ENCODE measurements around the gene AP4S1.
"Not testable (repeated sequence)": the region's sequence is repeated elsewhere in the genome, so short reads cannot be mapped to it uniquely, and the experiment has no call there.

AP4S1 gene

DNA sequence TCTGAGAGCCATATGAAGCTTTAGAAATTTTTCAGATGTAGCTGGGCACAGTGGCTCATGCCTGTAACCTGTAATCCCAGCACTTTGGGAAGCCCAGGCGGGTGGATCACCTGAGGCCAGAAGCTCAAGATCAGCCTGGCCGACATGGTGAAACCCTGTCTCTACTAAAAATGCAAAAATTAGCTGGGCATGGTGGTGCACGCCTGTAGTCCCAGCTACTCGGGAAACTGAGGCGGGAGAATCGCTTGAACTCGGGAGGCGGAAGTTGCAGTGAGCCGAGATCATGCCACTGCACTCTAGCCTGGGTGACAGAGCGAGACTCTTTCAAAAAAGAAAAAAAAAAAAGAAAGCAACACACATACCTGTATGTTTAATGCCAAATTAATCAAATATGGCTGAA, 17.4 kb downstream of the AP4S1 start:
- not testable (repeated sequence) for DNase-seq (ENCODE audit: low read depth, low spot score)

DNA sequence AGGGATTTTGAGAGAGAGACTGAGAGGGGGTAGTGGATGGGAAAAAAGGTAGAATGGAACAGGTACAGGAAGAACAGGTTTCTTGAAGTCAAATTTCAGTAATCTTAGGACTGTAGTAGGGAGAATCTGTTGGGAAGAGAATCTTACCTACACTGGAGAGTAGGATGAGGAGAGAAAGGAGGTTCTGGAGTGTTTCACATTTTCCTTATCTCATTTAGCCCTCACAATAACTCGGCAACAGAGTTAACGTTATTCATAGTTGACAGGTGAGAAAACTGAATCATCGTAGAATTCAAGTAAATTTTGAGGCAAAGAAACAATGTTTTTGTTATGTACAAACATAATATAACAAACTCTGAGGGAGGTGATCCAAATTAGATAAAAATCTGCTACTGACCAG, 17.9 kb downstream of the AP4S1 start:
- DNase-seq (ENCODE audit: low read depth, low spot score): no peak

DNA sequence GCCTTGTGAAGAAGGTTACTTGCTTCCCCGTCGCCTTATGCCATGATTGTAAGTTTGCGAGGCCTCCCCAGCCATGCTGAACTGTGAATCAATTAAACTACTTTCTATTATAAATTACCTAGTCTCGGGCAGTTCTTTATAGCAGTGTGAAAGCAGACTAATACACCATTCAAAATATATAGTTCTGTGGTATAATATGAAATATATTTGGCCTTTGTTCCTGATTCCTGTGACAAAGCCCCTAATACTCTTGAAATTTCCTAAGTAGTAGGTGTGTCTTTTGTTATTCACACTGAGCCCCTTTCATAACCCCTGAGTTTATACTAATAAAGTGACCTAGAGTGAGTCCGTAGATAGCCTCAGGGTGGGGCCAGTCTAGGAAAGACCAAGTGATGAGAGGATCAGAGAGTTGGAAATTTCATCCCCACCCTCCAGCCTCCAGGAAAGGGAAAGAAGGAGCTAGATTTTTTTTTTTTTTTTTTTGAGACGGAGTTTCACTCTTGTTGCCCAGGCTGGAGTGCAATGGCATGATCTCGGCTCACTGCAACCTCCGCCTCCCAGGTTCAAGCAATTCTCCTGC, 20.1 kb downstream of the AP4S1 start:
- DNase-seq (ENCODE audit: low read depth, low spot score): no peak

DNA sequence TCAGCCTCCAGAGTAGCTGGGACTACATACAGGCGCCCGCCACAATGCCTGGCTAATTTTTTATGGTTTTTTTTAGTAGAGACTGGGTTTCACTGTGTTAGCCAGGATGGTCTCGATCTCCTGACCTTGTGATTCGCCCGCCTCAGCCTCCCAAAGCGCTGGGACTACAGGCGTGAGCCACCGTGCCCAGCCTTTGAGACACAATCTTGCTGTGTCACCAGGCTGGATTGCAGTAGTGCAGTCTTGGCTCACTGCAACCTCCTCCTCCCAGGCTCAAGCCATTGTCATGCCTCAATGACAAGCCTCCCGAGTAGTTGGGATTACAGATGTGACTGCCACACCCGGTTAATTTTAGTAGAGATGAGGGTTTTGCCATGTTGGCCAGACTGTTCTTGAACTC, 22.1 kb downstream of the AP4S1 start:
- no peak for DNase-seq (ENCODE audit: low read depth, low spot score)

DNA sequence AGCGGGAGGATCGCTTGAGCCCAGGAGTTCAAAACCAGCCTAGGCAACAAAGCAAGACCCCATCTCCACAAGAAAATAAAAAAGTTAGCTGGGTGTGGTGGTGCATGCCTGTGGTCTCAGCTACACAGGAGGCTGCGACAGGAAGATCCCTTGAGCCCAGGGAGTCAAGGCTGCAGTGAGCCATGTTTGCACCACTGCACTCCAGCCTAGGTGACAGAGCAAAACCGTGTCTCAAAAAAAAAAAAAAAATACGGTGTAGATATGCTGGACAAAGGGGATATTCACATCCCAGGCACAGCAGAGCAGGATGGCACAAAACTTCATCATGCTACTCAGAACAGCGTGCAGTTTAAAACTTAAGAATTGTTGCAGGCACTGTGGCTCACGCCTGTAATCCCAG, 25.6 kb downstream of the AP4S1 start:
- no peak for DNase-seq (ENCODE audit: low read depth, low spot score)

DNA sequence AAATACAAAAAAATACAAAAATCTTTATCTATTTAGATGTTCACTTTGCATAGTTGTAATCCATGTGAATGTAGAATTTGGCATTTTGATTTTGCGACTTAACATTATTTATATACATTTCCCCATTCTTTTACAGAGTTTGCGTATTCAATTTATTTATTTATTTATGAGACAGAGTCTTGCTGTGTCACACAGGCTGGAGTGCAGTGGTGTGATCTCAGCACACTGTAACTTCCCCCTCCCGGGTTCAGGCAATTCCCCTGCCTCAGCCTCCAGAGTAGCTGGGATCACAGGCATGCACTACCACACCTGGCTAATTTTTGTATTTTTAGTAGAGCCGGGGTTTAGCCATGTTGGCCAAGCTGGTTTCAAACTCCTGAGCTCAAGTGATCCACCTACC, 26.1 kb downstream of the AP4S1 start:
- no peak for DNase-seq (ENCODE audit: low read depth, low spot score)

DNA sequence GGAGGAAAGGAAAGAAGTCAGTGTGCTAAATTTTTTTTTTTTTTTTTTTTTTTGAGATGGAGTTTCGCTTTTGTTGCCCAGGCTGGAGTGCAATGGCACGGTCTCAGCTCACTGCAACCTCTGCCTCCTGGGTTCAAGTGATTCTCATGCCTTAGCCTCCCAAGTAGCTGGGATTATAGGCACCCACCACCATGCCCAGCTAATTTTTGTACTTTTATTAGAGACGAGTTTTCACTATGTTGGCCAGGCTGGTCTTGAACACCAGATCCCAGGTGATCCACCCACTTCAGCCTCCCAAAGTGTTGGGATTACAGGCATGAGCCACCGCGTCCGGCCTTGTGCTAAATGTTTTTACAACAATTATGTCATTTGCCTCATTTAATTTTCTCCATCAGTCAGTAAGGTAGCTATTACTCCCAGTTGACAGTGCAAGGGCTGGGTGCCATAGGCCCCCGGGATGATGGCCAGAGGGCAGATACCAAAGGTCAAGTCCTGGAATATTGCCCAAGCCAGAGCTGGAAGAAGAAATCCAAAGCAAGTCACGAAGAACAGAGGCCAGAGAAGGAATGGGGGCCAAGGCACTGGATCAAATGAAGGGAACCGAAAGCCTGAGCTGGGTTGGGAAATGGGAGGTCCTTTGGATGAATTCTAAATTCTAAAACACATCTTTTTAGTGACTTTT, 27.6 kb downstream of the AP4S1 start:
- DNase-seq (ENCODE audit: low read depth, low spot score): not testable (repeated sequence)

DNA sequence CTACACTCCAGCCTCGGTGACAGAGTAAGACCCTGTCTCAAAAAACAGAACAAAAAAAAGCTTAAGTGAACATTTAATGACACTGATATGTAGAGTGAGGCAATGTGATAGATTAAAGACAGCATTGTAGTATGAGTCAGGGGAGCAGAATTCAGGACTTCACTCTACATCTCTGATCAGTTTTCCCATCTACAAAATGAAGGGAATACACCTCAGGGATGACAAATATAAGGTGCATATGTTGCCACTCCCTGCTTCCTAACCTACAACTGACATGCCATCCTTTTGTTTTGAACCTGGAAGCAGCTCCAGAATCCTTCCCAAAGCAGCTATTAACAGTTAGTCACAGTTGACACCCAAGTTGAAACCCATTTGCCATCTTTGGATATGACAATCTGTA, 31.6 kb downstream of the AP4S1 start:
- no peak for DNase-seq (ENCODE audit: low read depth, low spot score)

DNA sequence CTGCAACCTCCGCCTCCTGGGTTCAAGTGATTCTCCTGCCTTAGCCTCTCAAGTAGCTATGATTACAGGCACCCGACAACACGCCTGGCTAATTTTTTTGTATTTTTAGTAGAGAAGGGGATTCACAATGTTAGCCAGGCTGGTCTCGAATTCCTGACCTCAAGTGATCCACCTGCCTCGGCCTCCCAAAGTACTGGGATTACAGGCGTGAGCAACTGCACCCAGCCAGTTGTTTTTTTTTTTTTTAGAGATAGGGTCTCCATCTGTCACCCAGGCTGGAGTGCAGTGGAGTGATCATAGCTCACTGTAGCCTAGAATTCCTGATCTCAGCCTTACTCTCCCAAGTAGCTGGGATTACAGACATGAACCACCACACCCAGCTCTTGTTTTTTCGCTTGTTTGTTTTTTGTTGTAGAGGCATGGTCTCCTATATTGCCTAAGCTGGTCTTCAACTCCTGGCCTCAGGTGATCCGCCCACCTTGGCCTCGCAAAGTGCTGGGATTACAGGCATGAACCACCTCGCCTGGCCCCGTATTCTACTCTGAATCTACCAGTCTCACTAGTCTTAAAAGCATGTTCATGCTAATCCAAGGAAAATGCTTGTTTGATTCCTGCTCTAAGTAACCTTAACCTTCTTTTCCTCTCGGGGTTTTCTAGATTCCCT, 32.4 kb downstream of the AP4S1 start:
- no peak for DNase-seq (ENCODE audit: low read depth, low spot score)

DNA sequence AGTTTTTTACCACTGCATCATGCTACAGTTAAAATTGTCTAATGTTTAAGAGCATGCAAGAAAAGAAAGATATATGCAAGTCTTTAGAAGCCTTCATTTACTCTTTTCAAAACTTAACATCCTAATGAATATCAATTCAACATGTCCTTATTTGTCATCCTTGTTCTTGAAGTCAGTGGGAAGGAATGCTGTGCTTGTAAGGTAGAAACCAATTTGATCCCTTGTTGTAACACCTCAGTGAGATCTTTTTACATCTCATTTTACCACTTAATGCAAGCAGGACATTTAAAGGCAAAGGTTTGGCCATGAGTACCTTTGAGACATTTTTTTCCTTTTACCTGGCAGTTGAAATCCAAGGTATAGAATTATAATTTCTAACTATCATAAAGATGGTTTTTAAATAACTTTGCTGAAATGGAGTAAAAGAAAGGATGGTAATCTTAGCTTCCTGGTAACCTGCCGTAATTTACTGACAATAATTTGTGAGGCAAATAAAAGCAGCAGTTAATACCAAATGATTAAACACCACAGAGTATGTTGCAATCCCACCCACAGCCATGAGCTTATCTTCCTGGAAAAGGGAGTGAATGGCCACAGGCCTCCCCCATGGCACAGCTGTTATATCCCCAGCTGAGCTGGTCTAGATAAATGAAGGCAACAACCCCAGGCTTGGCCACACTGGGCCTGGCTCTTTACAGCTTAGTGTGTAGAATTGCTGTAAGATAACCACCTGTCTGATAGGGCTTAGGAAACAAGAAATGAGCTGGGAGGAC, 33.9 kb downstream of the AP4S1 start:
- DNase-seq (ENCODE audit: low read depth, low spot score): no peak

DNA sequence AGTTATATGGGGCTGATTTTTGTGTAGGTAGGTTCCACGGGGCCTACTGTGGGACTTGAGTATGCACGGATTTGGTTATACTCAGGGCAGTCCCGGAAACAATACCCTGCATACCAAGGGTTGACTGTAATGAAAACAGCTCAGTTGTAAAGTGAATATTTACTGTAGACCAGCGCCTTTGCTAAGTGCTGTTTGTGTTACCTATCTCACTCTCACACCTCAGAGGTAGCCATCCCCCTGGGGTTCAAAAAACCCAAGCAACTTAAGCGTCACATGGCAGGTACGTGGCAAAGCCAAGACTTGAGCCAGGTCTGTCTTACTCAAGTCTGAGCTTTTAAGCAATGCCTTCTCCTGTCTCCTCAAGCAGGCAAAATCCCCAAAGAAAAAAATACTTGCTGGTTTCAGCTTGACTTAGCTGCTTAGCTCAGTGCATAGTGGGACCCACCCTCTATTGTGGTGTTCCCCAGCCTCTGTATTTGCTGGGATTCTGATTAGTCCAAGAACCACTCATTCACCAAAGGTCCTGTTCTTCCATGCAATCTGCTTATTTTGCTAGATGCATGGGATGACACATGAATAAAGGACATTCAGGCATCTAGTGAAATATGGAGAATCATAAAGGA, 34.9 kb downstream of the AP4S1 start:
- no peak for DNase-seq (ENCODE audit: low read depth, low spot score)

DNA sequence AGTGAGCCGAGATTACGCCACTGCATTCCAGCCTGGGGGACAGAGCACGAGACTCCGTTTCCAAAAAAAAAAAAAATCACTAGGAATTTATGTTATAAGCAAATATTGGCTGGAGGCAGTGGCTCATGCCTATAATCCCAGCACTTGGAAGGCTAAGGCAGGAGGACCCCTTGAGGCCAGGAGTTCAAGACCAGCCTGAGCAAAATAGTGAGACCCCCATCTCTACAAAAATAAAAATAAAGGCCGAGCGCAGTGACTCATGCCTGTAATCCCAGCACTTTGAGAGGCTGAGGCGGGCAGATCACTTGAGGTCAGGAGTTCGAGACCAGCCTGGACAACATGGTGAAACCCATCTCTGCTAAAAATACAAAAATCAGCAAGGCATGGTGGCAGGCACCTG, 37.5 kb downstream of the AP4S1 start:
- not testable (repeated sequence) for DNase-seq (ENCODE audit: low read depth, low spot score)

DNA sequence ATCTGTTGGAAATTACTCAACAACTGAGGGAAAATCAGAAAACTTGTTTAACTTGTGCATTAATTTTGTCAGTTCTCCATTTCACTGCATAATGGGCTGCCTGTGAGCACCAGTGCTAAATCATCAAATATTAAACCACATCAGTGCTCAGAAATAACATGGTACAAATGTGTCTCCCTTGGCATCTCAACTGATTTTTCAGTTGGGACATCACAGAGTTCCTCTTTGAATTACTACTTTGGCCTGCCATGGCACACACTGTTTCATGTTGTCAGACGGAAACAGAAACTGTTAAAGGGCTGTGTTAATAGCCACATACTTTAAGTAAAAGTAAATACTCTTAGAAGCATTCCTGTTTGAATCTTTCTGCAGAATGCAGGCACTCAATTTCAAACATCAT, 42.8 kb downstream of the AP4S1 start:
- DNase-seq (ENCODE audit: low read depth, low spot score): no peak

DNA sequence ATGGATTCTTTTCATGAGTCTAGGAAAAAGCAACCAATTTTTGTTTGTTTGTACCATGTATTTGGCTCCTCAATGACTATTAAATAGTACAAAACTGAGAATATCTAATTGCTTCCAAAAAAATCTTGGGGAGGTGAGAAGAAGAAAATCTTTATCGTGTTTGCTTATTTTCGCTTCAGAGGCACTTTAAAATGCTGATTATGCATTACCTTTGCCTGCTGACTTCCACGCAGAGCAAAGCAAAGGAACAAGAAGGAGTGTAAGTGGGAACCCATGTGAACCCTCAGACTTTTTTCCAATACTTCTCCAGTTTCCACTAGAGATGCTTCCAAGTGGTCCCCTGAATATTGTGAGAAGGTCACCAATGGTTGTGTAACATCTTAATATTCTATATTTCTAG, 43.9 kb downstream of the AP4S1 start:
- DNase-seq (ENCODE audit: low read depth, low spot score): no peak

DNA sequence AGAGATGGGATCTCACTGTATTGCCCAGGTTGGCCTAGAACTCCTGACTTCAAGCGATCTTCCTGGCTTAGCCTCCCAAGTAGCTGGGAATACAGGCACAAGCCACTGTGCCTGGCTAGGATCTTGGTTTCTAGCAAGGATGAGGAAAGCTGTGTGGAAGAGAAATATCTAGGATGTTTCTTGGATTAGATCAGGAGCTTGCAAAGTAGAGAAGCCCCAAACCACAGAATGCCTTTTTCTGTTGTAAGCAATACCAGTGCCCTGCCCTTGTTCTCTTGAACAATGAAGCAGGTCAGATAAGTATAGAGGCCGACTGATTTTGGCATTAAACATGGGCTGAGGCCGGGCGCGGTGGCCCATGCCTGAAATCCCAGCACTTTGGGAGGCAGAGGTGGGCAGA, 45.0 kb downstream of the AP4S1 start:
- no peak for DNase-seq (ENCODE audit: low read depth, low spot score)

DNA sequence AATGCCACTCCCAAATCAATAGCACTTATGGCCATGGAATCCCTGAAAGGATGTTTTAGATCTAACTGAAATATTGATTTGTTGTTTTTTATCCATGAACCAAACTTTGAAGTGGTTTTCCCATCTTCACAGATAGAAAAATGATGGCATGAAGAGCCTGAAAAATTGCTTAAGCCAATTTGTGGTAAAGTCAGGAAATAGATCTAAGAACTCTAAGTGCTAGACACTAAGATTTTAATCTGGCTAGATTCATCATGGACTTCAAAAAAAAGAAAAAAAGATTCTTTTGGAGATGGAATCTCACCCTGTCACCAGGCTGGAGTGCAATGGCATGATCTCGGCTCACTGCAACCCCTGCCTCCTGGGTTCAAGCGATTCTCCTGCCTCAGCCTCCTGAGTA, 45.7 kb downstream of the AP4S1 start:
- DNase-seq (ENCODE audit: low read depth, low spot score): no peak

DNA sequence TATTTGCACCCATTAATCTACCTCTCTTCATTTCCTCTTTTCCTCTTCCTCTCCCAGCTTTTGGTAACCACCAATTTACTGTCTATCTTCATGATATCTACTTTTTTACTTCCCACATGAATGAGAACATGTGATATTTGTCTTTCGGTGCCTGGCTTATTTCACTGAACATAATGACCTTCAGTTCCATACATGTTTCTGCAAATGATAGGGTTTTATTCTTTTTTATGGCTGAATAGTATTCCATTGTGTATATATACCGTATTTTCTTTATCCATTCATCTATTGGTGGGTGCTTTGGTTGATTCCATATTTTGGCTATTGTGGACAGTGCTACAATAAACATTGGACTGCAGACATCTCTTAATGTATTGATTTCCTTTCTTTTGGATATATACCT, 49.7 kb downstream of the AP4S1 start:
- DNase-seq (ENCODE audit: low read depth, low spot score): no peak

DNA sequence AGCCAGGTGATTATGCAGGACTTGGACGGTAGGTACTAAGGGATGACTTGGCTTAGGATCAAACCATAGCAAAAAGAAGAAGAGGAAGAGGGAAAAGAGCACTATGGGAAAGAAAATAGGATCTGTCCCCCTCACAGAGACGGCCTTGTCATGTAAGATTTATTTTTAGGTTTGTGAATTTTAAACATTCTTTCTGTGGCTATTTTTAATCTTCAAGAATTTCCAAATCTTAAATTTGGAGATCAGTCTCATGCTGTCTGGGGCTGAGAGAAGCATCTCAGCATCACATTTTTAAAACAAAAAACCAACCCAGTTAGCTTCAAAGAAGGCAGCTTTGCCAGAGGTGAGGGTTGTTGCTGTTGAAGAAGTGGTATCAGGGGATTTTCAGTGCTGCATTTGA, 53.3 kb downstream of the AP4S1 start:
- no peak for DNase-seq (ENCODE audit: low read depth, low spot score)

DNA sequence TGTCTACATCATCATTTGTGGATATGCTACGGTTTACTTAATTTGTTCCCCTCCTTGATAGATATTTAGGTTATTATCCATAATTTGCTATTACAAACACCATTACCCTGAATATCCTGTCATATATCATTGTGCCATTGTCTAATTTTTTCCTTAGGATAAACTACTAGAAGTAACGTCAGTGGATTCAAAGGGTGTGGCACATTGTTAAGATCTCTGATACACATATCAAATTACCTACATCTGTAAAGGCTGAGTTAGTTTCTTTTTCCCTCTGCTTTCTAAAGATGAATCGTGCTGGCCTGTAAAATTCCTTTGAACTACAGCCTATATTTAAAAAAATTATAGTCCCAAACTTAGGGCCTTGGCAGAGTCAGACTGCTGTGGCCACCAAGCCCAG, 54.6 kb downstream of the AP4S1 start:
- DNase-seq (ENCODE audit: low read depth, low spot score): no peak

DNA sequence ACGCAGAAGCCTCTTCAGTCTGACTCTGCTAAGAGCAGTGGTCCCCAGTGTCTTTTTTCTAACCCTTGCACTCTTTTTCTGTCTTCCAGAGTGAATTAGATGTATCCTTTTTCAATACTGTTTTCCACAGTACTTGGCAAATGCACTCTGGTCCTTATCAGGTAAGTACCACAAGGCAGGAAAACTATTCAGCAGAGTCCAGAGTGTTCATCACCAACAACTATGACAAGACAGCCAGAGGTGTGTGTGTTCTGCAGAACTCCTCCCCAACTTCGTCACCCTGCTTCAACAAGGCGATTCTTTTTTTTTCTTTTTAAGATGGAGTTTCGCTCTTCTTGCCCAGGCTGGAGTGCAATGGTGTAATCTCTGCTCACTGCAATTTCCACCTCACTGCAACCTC, 55.0 kb downstream of the AP4S1 start:
- DNase-seq (ENCODE audit: low read depth, low spot score): no peak

DNA sequence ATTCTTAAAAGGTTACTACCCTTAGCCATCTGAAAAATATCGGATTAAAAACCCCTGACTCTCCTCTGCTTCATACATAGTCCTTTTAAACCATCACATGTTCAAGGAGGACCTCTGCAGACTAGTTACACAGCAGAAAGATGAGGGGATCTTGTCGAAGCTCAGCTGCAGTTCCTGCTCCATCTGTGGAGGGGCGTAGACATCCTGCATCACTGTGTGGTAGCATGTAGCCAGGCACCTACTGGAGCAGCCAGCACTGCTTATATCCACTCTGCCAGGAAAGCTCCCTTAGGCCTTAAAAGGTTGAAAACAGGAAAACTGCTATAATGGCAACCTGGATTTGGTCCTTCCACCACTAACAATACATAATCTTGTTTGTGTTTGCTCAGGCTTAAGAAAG, 58.3 kb downstream of the AP4S1 start:
- no peak for DNase-seq (ENCODE audit: low read depth, low spot score)

DNA sequence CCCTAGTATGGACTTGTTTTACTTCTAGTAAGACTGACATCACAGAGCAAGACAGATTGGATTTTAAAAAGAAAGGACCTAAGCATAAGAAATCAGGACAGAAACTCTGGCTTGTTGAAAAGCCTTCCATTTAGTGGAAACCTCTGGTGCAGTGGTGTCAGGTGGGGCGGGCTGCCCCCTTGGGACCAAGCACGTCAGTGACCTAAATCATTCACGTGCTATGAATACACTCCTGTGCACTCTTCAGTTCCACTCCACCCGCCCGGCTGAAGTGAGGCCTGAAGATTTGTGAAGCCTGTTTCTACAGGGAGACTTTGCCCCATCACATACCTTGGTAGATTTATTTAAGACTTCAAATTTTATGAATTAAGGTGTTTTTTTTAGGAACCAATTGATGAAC, 58.9 kb downstream of the AP4S1 start:
- no peak for DNase-seq (ENCODE audit: low read depth, low spot score)

All from activated naive CD8-positive, alpha-beta T cell treated with anti-CD3 and anti-CD28 coated beads, Interleukin-2, amount 50 U/mL, for 16 hours (primary cell).